Keratinocyte (primary cell): ENCODE measurements around the gene PYCR2. TPM values are rescaled to one million over a fixed set of nuclear protein-coding genes. Genes with fewer than 3 reads are reported as not detected.

Experiments
- DNase-seq: peaks from one replicate; pipeline ENCODE4 v3.0.0-alpha.2; 2011; ENCODE audit warnings: low read depth, missing footprints, low spot score
- FAIRE-seq: peaks from 2 replicates; lab custom pipeline; 2011; peaks lifted over from hg19 to GRCh38; lab: Jason Lieb, UNC
- H2AFZ ChIP-seq: 2 replicates; pipeline ENCODE4 v1.6.0; 2012; ENCODE audit warnings: low read length, control low read depth, inconsistent platforms; ENCODE audit not compliant: control insufficient read depth
- H3K27ac ChIP-seq: 2 replicates; pipeline ENCODE4 v1.5.1; 2011; ENCODE audit warnings: low read length; ENCODE audit not compliant: control insufficient read depth, insufficient read depth
- H3K27me3 ChIP-seq: 3 replicates; pipeline ENCODE4 v1.6.0; 2011; ENCODE audit warnings: low read length; ENCODE audit not compliant: control insufficient read depth, insufficient read depth; ENCODE audit errors: extremely low read depth
- H3K36me3 ChIP-seq, 2 experiments: 2 replicates in 1 of 2; 3 replicates in 1 of 2; pipeline ENCODE4 v1.5.1; 2011; ENCODE audit warnings: low read length in 2 of 2, mild to moderate bottlenecking in 1 of 2; ENCODE audit not compliant: control insufficient read depth in 2 of 2, insufficient read depth in 2 of 2; ENCODE audit errors: extremely low read depth in 1 of 2
- H3K4me1 ChIP-seq: 3 replicates; pipeline ENCODE4 v1.5.1; 2011; ENCODE audit warnings: low read length; ENCODE audit not compliant: control insufficient read depth, insufficient read depth; ENCODE audit errors: extremely low read depth
- H3K4me2 ChIP-seq: 3 replicates; pipeline ENCODE4 v1.6.0; 2011; ENCODE audit warnings: low read depth, low read length; ENCODE audit not compliant: control insufficient read depth, insufficient read depth; ENCODE audit errors: extremely low read depth
- H3K4me3 ChIP-seq, 3 experiments: fragments of 200-600 bp in 1 of 3; sonication (generic) in 1 of 3; 2 replicates in 2 of 3; 3 replicates in 1 of 3; pipeline ENCODE4 v1.5.1; 2011 to 2016; ENCODE audit warnings: low read length in 3 of 3, mild to moderate bottlenecking in 3 of 3, control low read depth in 2 of 3, inconsistent platforms in 1 of 3, low read depth in 1 of 3, mixed read lengths in 1 of 3, mixed run types in 1 of 3, moderate library complexity in 1 of 3; ENCODE audit not compliant: control insufficient read depth in 2 of 3, insufficient read depth in 2 of 3; ENCODE audit errors: extremely low read depth in 1 of 3
- H3K79me2 ChIP-seq: 2 replicates; pipeline ENCODE4 v1.6.0; 2012; ENCODE audit warnings: low read length; ENCODE audit not compliant: control insufficient read depth, insufficient read depth
- H3K9ac ChIP-seq: 3 replicates; pipeline ENCODE4 v1.6.0; 2011; ENCODE audit warnings: low read length; ENCODE audit not compliant: control insufficient read depth, insufficient read depth; ENCODE audit errors: extremely low read depth
- H3K9me1 ChIP-seq: 3 replicates; pipeline ENCODE4 v1.6.0; 2011; ENCODE audit warnings: low read length; ENCODE audit not compliant: control insufficient read depth, insufficient read depth; ENCODE audit errors: extremely low read depth
- H3K9me3 ChIP-seq: 2 replicates; pipeline ENCODE4 v1.5.1; 2012; ENCODE audit warnings: low read depth, low read length; ENCODE audit not compliant: control insufficient read depth
- H4K20me1 ChIP-seq: 3 replicates; pipeline ENCODE4 v1.6.0; 2011; ENCODE audit warnings: low read length; ENCODE audit not compliant: control insufficient read depth, insufficient read depth; ENCODE audit errors: extremely low read depth
- EZH2 ChIP-seq: IDR thresholded peaks from one replicate; pipeline ENCODE4 v1.6.1; 2012; ENCODE audit warnings: inconsistent platforms, mild to moderate bottlenecking, low read length, moderate library complexity
- dilution Hi-C: fragments of 300-500 bp; cut with MboI; formaldehyde crosslinking; loops from one replicate; pipeline ENCODE4 v1.7.0; 2020; ENCODE audit warnings: low sequenced_read_pairs; ENCODE audit not compliant: extremely low pct_ligation_motif_present
- polyA plus RNA-seq, 5 experiments: library from polyadenylated mRNA; depleted of rRNA in 3 of 5; stranded (reverse) in 3 of 5; stranded (forward) in 1 of 5; unstranded in 1 of 5; fragments of >200 nt; gene quantifications; 1 replicate in 1 of 5; 2 replicates in 3 of 5; 3 replicates in 1 of 5; pipeline versions ENCODE4 v1.2.1 to v1.2.3, GENCODE V29; 2011 to 2012; ENCODE audit warnings: missing spikeins in 2 of 5, low read depth in 1 of 5, low replicate concordance in 1 of 5
- TF ChIP-seq, protein P1 (sequence below), 3 experiments: IDR thresholded peaks in 1 of 3; conservative IDR thresholded peaks in 1 of 3; optimal IDR thresholded peaks in 1 of 3; 2 replicates in 2 of 3; 3 replicates in 1 of 3; pipeline versions ENCODE3 to v1.5.1; 2011; ENCODE audit warnings: low read length in 3 of 3, mild to moderate bottlenecking in 3 of 3, moderate library complexity in 2 of 3, control low read depth in 1 of 3, inconsistent platforms in 1 of 3; ENCODE audit not compliant: insufficient read depth in 2 of 3; ENCODE audit errors: extremely low read depth in 1 of 3

The PYCR2 gene
- polyA plus RNA-seq, 1 donor (not counting 4 experiments of a cell fraction or from before 2014, with no cell fraction given): 45.5 TPM

DNA sequence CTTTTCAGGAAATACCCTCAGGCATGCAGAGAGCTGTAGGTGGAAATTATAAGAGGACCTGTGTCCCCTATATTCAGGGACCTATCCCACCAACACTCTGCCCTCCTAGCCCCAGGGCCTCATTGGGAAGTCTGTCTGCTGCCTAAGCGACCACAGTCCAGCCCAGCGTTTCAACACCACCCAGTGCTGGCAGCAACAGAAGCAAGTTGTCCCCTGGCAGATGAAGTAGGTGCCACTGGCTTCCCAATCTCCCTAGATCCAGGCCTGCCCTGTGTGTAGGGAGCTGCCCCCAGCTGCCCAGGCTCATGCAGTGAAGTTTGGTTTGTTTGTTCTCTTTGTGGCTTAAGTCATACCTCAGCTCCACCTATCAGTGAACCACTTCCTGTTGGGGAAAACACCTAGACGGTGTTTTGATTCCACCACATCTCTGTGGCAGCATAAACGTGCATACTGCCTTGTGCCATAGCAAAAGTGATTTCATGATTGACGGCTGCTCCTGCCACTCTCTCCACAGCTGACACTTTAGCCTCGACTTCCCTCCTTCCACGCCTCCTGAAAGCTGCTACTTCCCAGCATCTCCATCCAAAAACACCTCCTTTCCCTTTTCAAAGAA is 27.0 kb downstream of the PYCR2 start:
- no peaks in the 10 kb centered on the region for H3K9me3 ChIP-seq
- H3K79me2 ChIP-seq: no peaks in the 10 kb centered on the region
- FAIRE-seq (peak; percentile 84), DNase-seq (no peak)
- H3K9me1 ChIP-seq: no peaks in the 10 kb centered on the region
- peak overlapping the region; percentile 24 for H3K27ac ChIP-seq
- H3K27me3 ChIP-seq: no peaks in the 10 kb centered on the region
- peak overlapping the region; percentile 34 for H3K9ac ChIP-seq
- peak overlapping the region; percentile 59 for H2AFZ ChIP-seq
- H3K4me1 ChIP-seq: peaks cover 10% of the 10 kb centered on the region
- H3K36me3 ChIP-seq: no peaks in the 10 kb centered on the region
- dilution Hi-C loops: no loop called here
- no peak overlapping the region for H3K4me3 ChIP-seq
- TF ChIP-seq, protein P1, sequence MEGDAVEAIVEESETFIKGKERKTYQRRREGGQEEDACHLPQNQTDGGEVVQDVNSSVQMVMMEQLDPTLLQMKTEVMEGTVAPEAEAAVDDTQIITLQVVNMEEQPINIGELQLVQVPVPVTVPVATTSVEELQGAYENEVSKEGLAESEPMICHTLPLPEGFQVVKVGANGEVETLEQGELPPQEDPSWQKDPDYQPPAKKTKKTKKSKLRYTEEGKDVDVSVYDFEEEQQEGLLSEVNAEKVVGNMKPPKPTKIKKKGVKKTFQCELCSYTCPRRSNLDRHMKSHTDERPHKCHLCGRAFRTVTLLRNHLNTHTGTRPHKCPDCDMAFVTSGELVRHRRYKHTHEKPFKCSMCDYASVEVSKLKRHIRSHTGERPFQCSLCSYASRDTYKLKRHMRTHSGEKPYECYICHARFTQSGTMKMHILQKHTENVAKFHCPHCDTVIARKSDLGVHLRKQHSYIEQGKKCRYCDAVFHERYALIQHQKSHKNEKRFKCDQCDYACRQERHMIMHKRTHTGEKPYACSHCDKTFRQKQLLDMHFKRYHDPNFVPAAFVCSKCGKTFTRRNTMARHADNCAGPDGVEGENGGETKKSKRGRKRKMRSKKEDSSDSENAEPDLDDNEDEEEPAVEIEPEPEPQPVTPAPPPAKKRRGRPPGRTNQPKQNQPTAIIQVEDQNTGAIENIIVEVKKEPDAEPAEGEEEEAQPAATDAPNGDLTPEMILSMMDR (optimal IDR thresholded peaks at IDR 0.05 in 1 of 3, IDR thresholded peaks at IDR 0.05 in 1 of 3, conservative IDR thresholded peaks at IDR 0.05 in 1 of 3; ENCODE audit: extremely low read depth in 1 of 3, insufficient read depth in 2 of 3, low read length in 3 of 3): peak in 1 of 3 experiments; percentile 19
- no peak for TF ChIP-seq EZH2
- no peaks in the 10 kb centered on the region for H4K20me1 ChIP-seq
- peak overlapping the region; percentile 41 for H3K4me2 ChIP-seq

DNA sequence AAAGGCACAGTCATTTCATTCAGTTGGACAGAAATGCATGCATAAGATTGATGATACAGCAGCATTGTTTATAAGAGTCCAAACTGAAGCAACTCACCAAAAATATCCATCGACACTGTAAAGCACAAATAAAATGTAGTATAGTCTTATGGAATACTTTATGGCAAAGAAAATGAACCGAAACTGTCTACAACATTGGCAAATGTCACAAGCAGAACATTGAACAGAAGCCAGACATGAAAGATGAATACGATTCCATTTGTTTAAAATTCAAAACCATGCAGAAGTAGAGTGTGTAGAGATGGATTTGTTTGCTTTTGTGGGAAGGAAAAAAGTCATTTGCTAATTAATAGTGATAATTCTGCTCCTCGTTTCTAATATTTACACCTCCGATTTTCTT is 27.6 kb downstream of the PYCR2 start:
- dilution Hi-C loops: no loop called here
- Histone ChIP-seq H3K4me3 (no peak overlapping the region), H3K27me3 (no peaks in the 10 kb centered on the region), H2AFZ (no peak overlapping the region), H3K9me1 (no peaks in the 10 kb centered on the region), H3K36me3 (no peaks in the 10 kb centered on the region), H3K9ac (no peak overlapping the region), H3K79me2 (no peaks in the 10 kb centered on the region), H4K20me1 (no peaks in the 10 kb centered on the region), H3K4me2 (no peak overlapping the region), H3K9me3 (no peaks in the 10 kb centered on the region), H3K27ac (no peak overlapping the region), H3K4me1 (peaks cover 10% of the 10 kb centered on the region)
- no peak for DNase-seq
- FAIRE-seq: no peak
- TF ChIP-seq EZH2: no peak
- TF ChIP-seq, protein P1 (optimal IDR thresholded peaks at IDR 0.05 in 1 of 3, IDR thresholded peaks at IDR 0.05 in 1 of 3, conservative IDR thresholded peaks at IDR 0.05 in 1 of 3; ENCODE audit: extremely low read depth in 1 of 3, insufficient read depth in 2 of 3, low read length in 3 of 3): no peak
